Spleen (tissue), 7 donors: Measurements from ENCODE around the gene APP.

Experiments
- CTCF ChIP-seq, 11 experiments: fragments of 200-600 bp in 7 of 11; fragments of 450-650 bp in 4 of 11; sonication (generic) in 4 of 11; IDR thresholded peaks in 8 of 11; conservative IDR thresholded peaks in 3 of 11; 1 replicate in 7 of 11; 2 replicates in 4 of 11; pipeline versions ENCODE4 v1.4.0 to v1.8.0; 2016 to 2021; ENCODE audit warnings: antibody characterized with exemption in 11 of 11, inconsistent platforms in 4 of 11, mild to moderate bottlenecking in 1 of 11
- POLR2A ChIP-seq, 3 donors: fragments of 450-650 bp; IDR thresholded peaks; one replicate each; pipeline ENCODE4 v1.5.1; 2017; ENCODE audit warnings: antibody characterized with exemption in 3 of 3, mild to moderate bottlenecking in 1 of 3
- POLR2AphosphoS5 ChIP-seq, 3 donors: sonication (generic); formaldehyde crosslinking; IDR thresholded peaks; one replicate each; pipeline ENCODE4 v1.5.1; 2017; ENCODE audit warnings: antibody characterized with exemption in 3 of 3
- donor health status: DM: no; HTN: no; CAD: no; lungs with moderate emphysema.
- donor health status: DM: no; HTN: no; CAD: no.
- donor health status: DM: no; HTN: no; CAD: no.

DNA sequence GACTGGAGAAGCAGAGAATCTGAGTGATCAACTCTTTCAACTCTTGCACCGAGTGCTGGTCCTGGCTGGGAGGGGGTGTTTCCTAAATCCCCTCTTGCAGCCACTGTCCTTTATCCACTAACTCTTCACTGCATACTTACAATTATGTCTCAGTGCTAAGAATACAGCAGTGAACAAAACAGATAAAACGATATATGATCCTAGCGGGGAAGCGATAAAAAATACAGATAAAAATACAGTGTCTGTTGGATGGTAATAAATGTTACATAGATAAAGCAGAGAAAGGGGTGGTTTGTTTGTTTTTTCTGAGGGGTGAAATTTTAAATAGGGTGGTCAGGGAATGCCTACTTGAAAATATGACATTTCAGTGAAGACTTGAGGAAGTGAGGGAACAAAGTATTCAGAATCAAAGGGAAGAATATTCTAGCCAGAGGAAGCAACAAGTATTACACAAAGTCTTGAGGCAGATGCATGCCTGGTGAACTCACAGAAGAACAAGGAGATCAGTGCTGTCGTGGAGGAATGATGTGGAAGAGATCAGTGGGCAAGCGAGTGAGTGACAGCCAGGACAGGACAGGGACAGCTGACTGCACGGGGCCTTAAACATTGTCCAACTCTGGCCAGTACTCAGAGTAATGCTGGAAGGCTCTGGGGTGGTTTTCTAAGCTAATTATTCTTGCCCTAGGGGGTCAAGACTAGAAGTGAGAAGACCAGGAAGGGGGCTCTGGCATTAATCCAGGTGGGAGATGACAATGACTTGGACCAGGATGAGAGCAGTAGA, 110.0 kb downstream of the APP start:
- TF ChIP-seq CTCF (IDR thresholded peaks at IDR 0.05 in 8 of 11, conservative IDR thresholded peaks at IDR 0.05 in 3 of 11) = no peak
- TF ChIP-seq POLR2A (IDR thresholded peaks at IDR 0.05) = no peak
- no peak for TF ChIP-seq POLR2AphosphoS5 (IDR thresholded peaks at IDR 0.05)
